KG1 (cell line): Measurements from ENCODE around the gene ARMC9.
"Not testable (repeated sequence)": the region's sequence is repeated elsewhere in the genome, so short reads cannot be mapped to it uniquely, and the experiment has no call there.

Experiments
- DNase-seq: peaks from one replicate; lab custom pipeline; 2025; lab: John Stamatoyannopoulos, UW

Gene ARMC9

GRCh38 chr2:231399853-231400680 lies 201.6 kb downstream of the ARMC9 start:
- DNase-seq = no peak

GRCh38 chr2:231400681-231401080 lies 202.2 kb downstream of the ARMC9 start:
- not testable (repeated sequence) for DNase-seq

- not testable (repeated sequence) for DNase-seq
These were observed 202.7 kb downstream of the ARMC9 start for GRCh38 chr2:231401101-231401500.

GRCh38 chr2:231403421-231404182 lies 205.2 kb downstream of the ARMC9 start:
- not testable (repeated sequence) for DNase-seq

- not testable (repeated sequence) for DNase-seq
These were observed 205.8 kb downstream of the ARMC9 start for GRCh38 chr2:231404183-231404578.

GRCh38 chr2:231405601-231406367 lies 207.4 kb downstream of the ARMC9 start:
- not testable (repeated sequence) for DNase-seq

- not testable (repeated sequence) for DNase-seq
These were observed 209.3 kb downstream of the ARMC9 start for GRCh38 chr2:231407686-231408085.

GRCh38 chr2:231408304-231408703 lies 209.9 kb downstream of the ARMC9 start:
- DNase-seq = not testable (repeated sequence)

GRCh38 chr2:231409776-231410175 lies 211.3 kb downstream of the ARMC9 start:
- DNase-seq = no peak

GRCh38 chr2:231410293-231411004 lies 212.0 kb downstream of the ARMC9 start:
- DNase-seq = no peak

- no peak for DNase-seq
These were observed 212.8 kb downstream of the ARMC9 start for GRCh38 chr2:231411237-231411636.

- DNase-seq = no peak
These were observed 213.6 kb downstream of the ARMC9 start for GRCh38 chr2:231411831-231412617.

- no peak for DNase-seq
These were observed 214.2 kb downstream of the ARMC9 start for GRCh38 chr2:231412618-231412963.

- DNase-seq = no peak
These were observed 215.0 kb downstream of the ARMC9 start for GRCh38 chr2:231413456-231413855.

GRCh38 chr2:231413921-231414476 lies 215.6 kb downstream of the ARMC9 start:
- DNase-seq = no peak

- DNase-seq = no peak
These were observed 216.6 kb downstream of the ARMC9 start for GRCh38 chr2:231415029-231415428.

- DNase-seq = no peak
These were observed 220.6 kb downstream of the ARMC9 start for GRCh38 chr2:231418820-231419640.

GRCh38 chr2:231421051-231421580 lies 222.7 kb downstream of the ARMC9 start:
- DNase-seq = no peak

GRCh38 chr2:231422056-231422455 lies 223.6 kb downstream of the ARMC9 start:
- no peak for DNase-seq
